HCT116 (cell line): ENCODE measurements around the gene RPL13. TPM values are rescaled to one million over a fixed set of nuclear protein-coding genes. Genes with fewer than 3 reads are reported as not detected.

ENCODE experiments used
- ATAC-seq: fragments of 200-7000 bp; cut with Tn5 transposase; 2 replicates; pipeline ENCODE4 v1.9.1; 2020; ENCODE audit warnings: mild to moderate bottlenecking, moderate library complexity
- BruUV-seq: library from RNA; stranded (reverse); fragments of 400-500 nt; replicated peaks from 2 replicates; lab custom pipeline; 2021; lab: Mats Ljungman, UMichigan
- CTCF ChIA-PET: fragments of 300-600 bp; sonication (Branson Sonifier 250); formaldehyde crosslinking; loops from one replicate; lab custom pipeline; 2021; ENCODE audit warnings: antibody characterized with exemption; lab: Charles Lee
- POLR2A ChIA-PET: fragments of 300-600, 350-600 bp; sonication (Branson Sonifier 250); formaldehyde crosslinking; loops from one replicate; lab custom pipeline; 2021; ENCODE audit warnings: antibody characterized with exemption; lab: Charles Lee
- RAD21 ChIA-PET, 2 experiments: fragments of 300-600 bp; sonication (Branson Sonifier 250); formaldehyde crosslinking; loops; one replicate each; lab custom pipeline; 2023; ENCODE audit warnings: low total read pairs in 2 of 2; ENCODE audit not compliant: uncharacterized antibody in 2 of 2, unreplicated experiment in 2 of 2, low non-redundant PET in 1 of 2; lab: Charles Lee
- DNase-seq: peaks from one replicate; pipeline ENCODE4 v3.0.0-alpha.2; 2010; ENCODE audit warnings: low read depth, low spot score
- H2AFZ ChIP-seq: fragments of 200-600 bp; shearing (Covaris generic), sonication (generic); 2 replicates; pipeline ENCODE4 v1.6.1; 2017; ENCODE audit warnings: low read depth, mixed run types, mixed read lengths, antibody characterized with exemption, low read length; ENCODE audit not compliant: poor library complexity, severe bottlenecking
- H3K27ac ChIP-seq: 2 replicates; pipeline ENCODE4 v1.5.1; 2012; ENCODE audit warnings: low read depth, low read length
- H3K27me3 ChIP-seq: fragments of 200-600 bp; sonication (generic); 2 replicates; pipeline ENCODE4 v1.6.1; 2016; ENCODE audit warnings: mixed run types, low read length, mixed read lengths; ENCODE audit not compliant: insufficient read depth
- H3K36me3 ChIP-seq, 2 experiments: fragments of 200-500 bp in 1 of 2; fragments of 200-600 bp in 1 of 2; sonication (Bioruptor generic) in 1 of 2; sonication (generic) in 1 of 2; 2 replicates each; pipeline versions ENCODE4 v1.5.1 to v1.6.1; 2014 to 2016; ENCODE audit warnings: low read length in 2 of 2, inconsistent platforms in 1 of 2, mixed read lengths in 1 of 2, mixed run types in 1 of 2; ENCODE audit not compliant: insufficient read depth in 2 of 2, control insufficient read depth in 1 of 2
- H3K4me1 ChIP-seq, 2 experiments: fragments of 200-600 bp in 1 of 2; sonication (generic) in 1 of 2; 2 replicates each; pipeline versions ENCODE4 v1.5.1 to v1.6.1; 2012 to 2017; ENCODE audit warnings: low read length in 2 of 2, inconsistent platforms in 1 of 2, mild to moderate bottlenecking in 1 of 2, mixed read lengths in 1 of 2, mixed run types in 1 of 2, moderate library complexity in 1 of 2; ENCODE audit not compliant: insufficient read depth in 2 of 2, control insufficient read depth in 1 of 2
- H3K4me2 ChIP-seq: fragments of 200-600 bp; sonication (generic); 2 replicates; pipeline ENCODE4 v1.6.1; 2017; ENCODE audit warnings: mixed run types, low read length, mixed read lengths
- H3K4me3 ChIP-seq, 2 experiments: fragments of 200-600 bp in 1 of 2; sonication (generic) in 1 of 2; replicated peaks in 1 of 2; 2 replicates each; pipeline ENCODE4 v1.5.1; 2011 to 2016; ENCODE audit warnings: low read length in 2 of 2, control low read depth in 1 of 2, low read depth in 1 of 2, mild to moderate bottlenecking in 1 of 2, mixed read lengths in 1 of 2, mixed run types in 1 of 2
- H3K79me2 ChIP-seq: fragments of 200-600 bp; sonication (generic); 2 replicates; pipeline ENCODE4 v1.6.1; 2017; ENCODE audit warnings: mild to moderate bottlenecking, mixed run types, low read length, moderate library complexity, mixed read lengths; ENCODE audit not compliant: insufficient read depth
- H3K9ac ChIP-seq: fragments of 200-600 bp; sonication (generic); 2 replicates; pipeline ENCODE4 v1.6.1; 2016; ENCODE audit warnings: low read length, mixed read lengths
- H3K9me2 ChIP-seq: fragments of 200-600 bp; sonication (generic), shearing (Covaris generic); 2 replicates; pipeline ENCODE4 v1.6.1; 2017; ENCODE audit warnings: mixed run types, mild to moderate bottlenecking, moderate library complexity; ENCODE audit not compliant: insufficient read depth
- H3K9me3 ChIP-seq, 2 experiments: fragments of 200-500 bp in 1 of 2; fragments of 200-600 bp in 1 of 2; sonication (Bioruptor generic) in 1 of 2; sonication (generic) in 1 of 2; 2 replicates each; pipeline ENCODE4 v1.6.1; 2014 to 2017; ENCODE audit warnings: low read length in 2 of 2, mixed read lengths in 2 of 2, inconsistent platforms in 1 of 2, low read depth in 1 of 2, mild to moderate bottlenecking in 1 of 2, mixed run types in 1 of 2, moderate library complexity in 1 of 2; ENCODE audit not compliant: control insufficient read depth in 1 of 2, insufficient read depth in 1 of 2
- H4K20me1 ChIP-seq: fragments of 200-600 bp; sonication (generic), shearing (Covaris generic); 2 replicates; pipeline ENCODE4 v1.6.1; 2017; ENCODE audit warnings: mixed run types, mild to moderate bottlenecking, moderate library complexity; ENCODE audit not compliant: insufficient read depth
- CTCF ChIP-seq, 3 experiments: fragments of 200-600 bp in 1 of 3; sonication (generic) in 1 of 3; IDR thresholded peaks in 2 of 3; conservative IDR thresholded peaks in 1 of 3; 2 replicates each; pipeline ENCODE4 v1.5.1; 2012 to 2017; ENCODE audit warnings: low read depth in 2 of 3, low read length in 2 of 3, antibody characterized with exemption in 1 of 3, borderline replicate concordance in 1 of 3, control low read depth in 1 of 3, mild to moderate bottlenecking in 1 of 3, mixed read lengths in 1 of 3, mixed run types in 1 of 3, moderate library complexity in 1 of 3; ENCODE audit not compliant: insufficient read depth in 1 of 3
- EGR1 ChIP-seq: IDR thresholded peaks from 2 replicates; pipeline ENCODE4 v1.6.1; 2012; ENCODE audit warnings: low read depth
- EZH2 ChIP-seq: fragments of 200-600 bp; sonication (generic); IDR thresholded peaks from 2 replicates; pipeline ENCODE4 v1.6.1; 2017; ENCODE audit warnings: antibody characterized with exemption, mixed run types
- EZH2phosphoT487 ChIP-seq: fragments of 200-600 bp; IDR thresholded peaks from 2 replicates; pipeline ENCODE4 v1.6.1; 2018; ENCODE audit warnings: antibody characterized with exemption, borderline replicate concordance
- POLR2AphosphoS5 ChIP-seq: IDR thresholded peaks from 2 replicates; pipeline ENCODE4 v1.6.1; 2011; ENCODE audit warnings: mild to moderate bottlenecking, low read depth, low read length, moderate library complexity
- REST ChIP-seq: IDR thresholded peaks from 2 replicates; pipeline ENCODE4 v1.6.1; 2012; ENCODE audit warnings: low read depth
- SIN3A ChIP-seq: IDR thresholded peaks from 2 replicates; pipeline ENCODE4 v1.6.1; 2012; ENCODE audit warnings: low read depth
- SRF ChIP-seq: IDR thresholded peaks from 2 replicates; pipeline ENCODE4 v1.6.1; 2012; ENCODE audit warnings: low read depth
- TCF7L2 ChIP-seq: IDR thresholded peaks from 2 replicates; pipeline ENCODE4 v1.7.0; 2011; ENCODE audit warnings: borderline replicate concordance, inconsistent platforms; ENCODE audit not compliant: insufficient read depth, insufficient read length; ENCODE audit errors: extremely low read depth
- YY1 ChIP-seq: IDR thresholded peaks from 2 replicates; pipeline ENCODE4 v1.6.1; 2011; ENCODE audit warnings: low read length, low read depth, moderate library complexity, mild to moderate bottlenecking; ENCODE audit not compliant: insufficient replicate concordance; ENCODE audit errors: extremely low read depth
- ZBTB33 ChIP-seq: IDR thresholded peaks from 2 replicates; pipeline ENCODE4 v1.6.1; 2011; ENCODE audit warnings: mild to moderate bottlenecking, low read length, moderate library complexity; ENCODE audit not compliant: insufficient replicate concordance; ENCODE audit errors: extremely low read depth
- ZFX ChIP-seq: fragments of 450-650 bp; IDR thresholded peaks from 2 replicates; pipeline ENCODE4 v1.6.1; 2017
- intact Hi-C: fragments of 100-400 bp; cut with micrococcal nuclease; formaldehyde crosslinking; loops from 2 replicates; pipeline ENCODE4 v1.10.0; 2022
- total RNA-seq: library from RNA; stranded (reverse); gene quantifications from one replicate; pipeline ENCODE4 v1.2.1, GENCODE V29; 2021; ENCODE audit not compliant: unreplicated experiment
- TF ChIP-seq, protein P1 (sequence below): IDR thresholded peaks from 2 replicates; pipeline ENCODE4 v1.6.1; 2012

The RPL13 gene
- total RNA-seq, 1 experiment from 2014 or later: 4,404 TPM

- Histone ChIP-seq H3K79me2 (peaks cover 10% of the 10 kb centered on the region; the same call in 1 of the 2 replicates), H3K4me3 (no peak overlapping the region), H3K36me3 (peaks cover 60 to 68% of the 10 kb centered on the region in 2 experiments), H3K27ac (no peak overlapping the region), H3K4me1 (no peaks in the 10 kb centered on the region), H3K4me2 (no peak overlapping the region), H2AFZ (no peak overlapping the region), H4K20me1 (0 out of 2 replicates have a peak, but pooled peaks cover 5% of the 10 kb centered on the region), H3K27me3 (no peaks in the 10 kb centered on the region), H3K9ac (no peak overlapping the region), H3K9me3 (no peaks in the 10 kb centered on the region), H3K9me2 (no peaks in the 10 kb centered on the region)
- TF ChIP-seq REST: no peak
- no peak for TF ChIP-seq YY1
- TF ChIP-seq POLR2AphosphoS5: no peak
- TF ChIP-seq EZH2phosphoT487: no peak
- TF ChIP-seq ZBTB33: no peak
- TF ChIP-seq, protein P1, sequence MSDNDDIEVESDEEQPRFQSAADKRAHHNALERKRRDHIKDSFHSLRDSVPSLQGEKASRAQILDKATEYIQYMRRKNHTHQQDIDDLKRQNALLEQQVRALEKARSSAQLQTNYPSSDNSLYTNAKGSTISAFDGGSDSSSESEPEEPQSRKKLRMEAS: no peak
- TF ChIP-seq EZH2: no peak
- TF ChIP-seq CTCF (IDR thresholded peaks at IDR 0.05 in 2 of 3, conservative IDR thresholded peaks at IDR 0.05 in 1 of 3; ENCODE audit: borderline replicate concordance in 1 of 3, insufficient read depth in 1 of 3, low read depth in 2 of 3, low read length in 2 of 3): no peak
- no peak for TF ChIP-seq TCF7L2
- TF ChIP-seq SIN3A: no peak
- no peak for TF ChIP-seq ZFX
- TF ChIP-seq EGR1: no peak
- TF ChIP-seq SRF: no peak
- intact Hi-C loops: no loop called here
- ChIA-PET POLR2A (no interaction called here), CTCF (no interaction called here), RAD21 (no interaction called here)
- BruUV-seq: no TSS peak
- no peak for DNase-seq
- ATAC-seq: no peak
These were observed 31.4 kb upstream of the RPL13 start for GRCh38 chr16:89529097-89529496.
